GM12892 (cell line): Measurements from ENCODE around the gene EIF2B1.

Experiments
- POLR2A ChIP-seq: IDR thresholded peaks from 2 replicates; pipeline ENCODE4 v1.6.1; 2011; ENCODE audit warnings: low read depth, low read length, control low read depth
- POLR2AphosphoS5 ChIP-seq: IDR thresholded peaks from 2 replicates; pipeline ENCODE4 v1.6.1; 2011; ENCODE audit warnings: low read depth, low read length, control low read depth
- TAF1 ChIP-seq: IDR thresholded peaks from 2 replicates; pipeline ENCODE4 v1.6.1; 2011; ENCODE audit warnings: low read depth, mild to moderate bottlenecking, control low read depth, low read length, borderline replicate concordance

GRCh38 chr12:123659996-123660727 lies 26.7 kb upstream of the EIF2B1 start:
- TF ChIP-seq POLR2AphosphoS5: no peak
- TF ChIP-seq POLR2A: no peak
- TF ChIP-seq TAF1: no peak
